Esophagus squamous epithelium (tissue), 5 donors: Measurements from ENCODE around the gene MAP6. TPM values are rescaled to one million over a fixed set of nuclear protein-coding genes. Genes with fewer than 3 reads are reported as not detected.

Source experiments
- DNase-seq: peaks from one replicate; lab custom pipeline; 2025; lab: John Stamatoyannopoulos, UW
- H3K27ac ChIP-seq, 4 donors: fragments of 200-600 bp; sonication (generic); one replicate each; pipeline ENCODE4 v1.5.1; 2016 to 2019; ENCODE audit warnings: mild to moderate bottlenecking in 1 of 4
- H3K27me3 ChIP-seq, 4 donors: fragments of 200-600 bp; sonication (generic); 1 replicate in 3 of 4; 2 replicates in 1 of 4; pipeline versions ENCODE4 v1.5.1 to v1.6.0; 2017 to 2021; ENCODE audit warnings: antibody characterized with exemption in 1 of 4
- H3K36me3 ChIP-seq, 3 donors: fragments of 200-600 bp; sonication (generic); one replicate each; pipeline ENCODE4 v1.5.1; 2016 to 2019
- H3K4me1 ChIP-seq, 3 donors: fragments of 200-600 bp; sonication (generic); one replicate each; pipeline ENCODE4 v1.5.1; 2017 to 2019
- H3K4me3 ChIP-seq, 4 donors: fragments of 200-600 bp; sonication (generic); 1 replicate in 3 of 4; 2 replicates in 1 of 4; pipeline ENCODE4 v1.5.1; 2016 to 2019; ENCODE audit warnings: mild to moderate bottlenecking in 2 of 4, moderate library complexity in 1 of 4
- H3K9me3 ChIP-seq, 3 donors: fragments of 200-600 bp; sonication (generic); one replicate each; pipeline ENCODE4 v1.5.1; 2016 to 2019
- POLR2A ChIP-seq, 4 donors: fragments of 450-650 bp; IDR thresholded peaks; one replicate each; pipeline ENCODE4 v1.6.1; 2017; ENCODE audit warnings: antibody characterized with exemption in 4 of 4, mild to moderate bottlenecking in 4 of 4, moderate library complexity in 3 of 4
- WGBS, 2 donors: methylation state at CpG; one replicate each; pipeline ENCODE4 v1.1.5; 2018; 5-methylcytosine and 5-hydroxymethylcytosine counted together
- intact Hi-C: fragments of 100-400 bp; cut with DNase I; formaldehyde crosslinking; loops from one replicate; pipeline ENCODE4 v1.15.0; 2022
- total RNA-seq, 4 donors: library from RNA; depleted of rRNA; stranded (reverse); fragments of >200 nt; gene quantifications; one replicate each; pipeline ENCODE4 v1.1.0, GENCODE V29; 2016
- TF ChIP-seq, protein P1 (sequence below), 6 experiments: fragments of 450-650 bp in 4 of 6; fragments of 200-600 bp in 2 of 6; sonication (generic) in 2 of 6; IDR thresholded peaks; one replicate each; pipeline ENCODE4 v1.5.1; 2016 to 2019; ENCODE audit warnings: antibody characterized with exemption in 6 of 6, mild to moderate bottlenecking in 4 of 6, moderate library complexity in 4 of 6
- donor health status: DM: yes; HTN: yes; CAD: no.

MAP6 gene
- total RNA-seq, 4 donors from 2014 or later: 0.18 to 3.6 (median 0.34) TPM

DNA sequence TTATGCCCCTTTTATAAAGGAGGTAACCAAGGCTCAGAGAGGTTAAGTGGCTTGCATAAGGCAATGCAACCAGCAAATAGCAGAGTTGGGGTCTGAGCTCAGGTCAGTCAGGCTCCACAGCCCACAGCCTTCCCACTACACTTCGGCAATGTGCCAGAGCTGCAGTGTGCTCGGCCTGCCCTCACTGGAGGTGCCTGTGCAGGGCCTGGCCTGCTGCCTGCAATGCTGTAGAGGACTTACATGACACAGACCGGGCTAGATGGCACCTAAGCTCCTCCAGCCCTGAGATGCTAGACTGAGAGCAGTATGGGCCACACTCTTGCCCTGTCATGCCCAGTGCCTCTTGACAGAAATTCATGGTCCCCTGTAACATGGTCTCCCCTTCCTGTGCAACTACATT is 57.0 kb downstream of the MAP6 start:
- intact Hi-C loops: no loop called here
- Histone ChIP-seq H3K4me1 (no peaks in the 10 kb centered on the region), H3K27ac (no peak overlapping the region), H3K4me3 (no peak overlapping the region), H3K27me3 (peaks cover 0 to 27% (median 0%) of the 10 kb centered on the region in 4 donors), H3K36me3 (no peaks in the 10 kb centered on the region), H3K9me3 (no peaks in the 10 kb centered on the region)
- no peak for TF ChIP-seq POLR2A (IDR thresholded peaks at IDR 0.05)
- TF ChIP-seq, protein P1, sequence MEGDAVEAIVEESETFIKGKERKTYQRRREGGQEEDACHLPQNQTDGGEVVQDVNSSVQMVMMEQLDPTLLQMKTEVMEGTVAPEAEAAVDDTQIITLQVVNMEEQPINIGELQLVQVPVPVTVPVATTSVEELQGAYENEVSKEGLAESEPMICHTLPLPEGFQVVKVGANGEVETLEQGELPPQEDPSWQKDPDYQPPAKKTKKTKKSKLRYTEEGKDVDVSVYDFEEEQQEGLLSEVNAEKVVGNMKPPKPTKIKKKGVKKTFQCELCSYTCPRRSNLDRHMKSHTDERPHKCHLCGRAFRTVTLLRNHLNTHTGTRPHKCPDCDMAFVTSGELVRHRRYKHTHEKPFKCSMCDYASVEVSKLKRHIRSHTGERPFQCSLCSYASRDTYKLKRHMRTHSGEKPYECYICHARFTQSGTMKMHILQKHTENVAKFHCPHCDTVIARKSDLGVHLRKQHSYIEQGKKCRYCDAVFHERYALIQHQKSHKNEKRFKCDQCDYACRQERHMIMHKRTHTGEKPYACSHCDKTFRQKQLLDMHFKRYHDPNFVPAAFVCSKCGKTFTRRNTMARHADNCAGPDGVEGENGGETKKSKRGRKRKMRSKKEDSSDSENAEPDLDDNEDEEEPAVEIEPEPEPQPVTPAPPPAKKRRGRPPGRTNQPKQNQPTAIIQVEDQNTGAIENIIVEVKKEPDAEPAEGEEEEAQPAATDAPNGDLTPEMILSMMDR (IDR thresholded peaks at IDR 0.05): no peak
- 64 to 75% methylated on average over 1 to 2 of the region's 3 CpGs for WGBS, 2 donors
- no peak for DNase-seq

DNA sequence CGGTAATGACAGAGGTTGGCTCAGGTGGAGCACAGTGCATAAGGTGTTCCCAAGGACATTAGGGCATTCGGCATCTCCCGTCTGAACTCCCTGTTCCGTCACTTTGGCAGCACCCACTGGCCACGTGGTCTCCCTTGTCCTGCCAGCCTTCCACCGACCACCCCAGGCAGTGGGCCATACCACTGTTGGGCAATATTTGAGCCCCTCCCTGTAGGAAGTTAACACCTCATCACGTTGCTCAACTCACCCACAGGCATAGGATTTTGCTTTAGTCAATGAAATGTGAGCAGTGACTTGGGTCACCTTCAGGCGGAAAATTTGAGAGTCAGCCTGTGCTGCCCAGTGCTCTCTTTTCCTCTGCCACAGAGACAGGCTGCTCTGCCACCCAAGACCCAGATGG is 62.7 kb downstream of the MAP6 start:
- DNase-seq: no peak
- intact Hi-C loops: no loop called here
- Histone ChIP-seq H3K36me3 (no peaks in the 10 kb centered on the region), H3K4me3 (no peak overlapping the region), H3K27ac (no peak overlapping the region), H3K4me1 (peaks cover 0 to 14% (median 7%) of the 10 kb centered on the region in 3 donors), H3K9me3 (no peaks in the 10 kb centered on the region), H3K27me3 (peaks cover 0 to 42% (median 0%) of the 10 kb centered on the region in 4 donors)
- 72 to 80% methylated on average over 7 to 8 of the region's 8 CpGs for WGBS, 2 donors
- TF ChIP-seq, protein P1 (IDR thresholded peaks at IDR 0.05): no peak
- no peak for TF ChIP-seq POLR2A (IDR thresholded peaks at IDR 0.05)

DNA sequence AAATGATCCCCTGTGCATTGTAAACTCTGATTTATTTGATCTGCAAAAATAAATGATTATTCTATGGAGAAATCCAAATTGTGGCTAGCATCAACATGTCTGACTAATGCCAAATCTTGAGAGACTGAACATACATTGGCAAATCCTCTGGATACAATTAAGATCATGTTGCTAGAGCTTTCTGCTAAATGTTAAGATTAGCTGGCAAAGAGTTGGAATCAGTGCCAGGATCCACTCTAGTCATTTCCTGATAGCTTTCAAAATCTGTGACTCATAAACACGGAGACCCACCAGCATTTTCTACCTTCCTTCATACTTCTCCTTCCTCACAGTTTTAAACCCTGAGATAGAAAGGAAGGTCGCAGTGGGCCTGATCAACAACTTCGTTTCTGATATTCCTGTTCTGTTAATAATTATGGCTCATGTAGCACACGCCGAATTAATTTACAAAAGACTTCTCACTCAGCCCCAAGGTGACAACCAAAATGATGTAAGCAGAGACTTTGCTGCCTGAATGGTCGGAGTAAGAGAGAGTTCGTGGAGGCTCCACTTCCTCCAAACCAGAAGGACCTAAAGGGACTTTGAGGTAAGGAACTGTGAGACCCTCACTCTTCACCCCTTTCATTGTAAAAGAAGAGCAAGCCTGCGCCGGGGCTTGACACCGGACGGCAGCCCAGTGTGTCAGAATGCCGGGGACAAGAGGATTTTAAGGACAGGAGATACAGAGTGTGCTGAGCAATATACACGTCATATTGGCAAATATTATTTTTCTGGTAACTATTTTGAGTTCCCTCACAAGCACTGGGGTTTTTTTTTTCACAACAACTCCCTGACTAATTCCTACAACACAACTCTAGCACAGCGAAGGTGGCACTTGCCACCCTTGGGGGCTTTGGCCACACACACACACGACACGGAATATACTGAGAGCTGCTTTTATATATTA is 64.8 kb downstream of the MAP6 start:
- H3K36me3 ChIP-seq: no peaks in the 10 kb centered on the region
- DNase-seq: no peak
- H3K9me3 ChIP-seq: no peaks in the 10 kb centered on the region
- peaks cover 0 to 14% (median 7%) of the 10 kb centered on the region in 3 donors for H3K4me1 ChIP-seq
- whole genome bisulfite sequencing, 2 donors: 60 to 72% methylated on average over 16 of the region's 16 CpGs
- TF ChIP-seq, protein P1 (IDR thresholded peaks at IDR 0.05): no peak
- TF ChIP-seq POLR2A (IDR thresholded peaks at IDR 0.05): no peak
- H3K4me3 ChIP-seq: no peak overlapping the region
- peaks cover 0 to 40% (median 0%) of the 10 kb centered on the region in 4 donors for H3K27me3 ChIP-seq
- H3K27ac ChIP-seq: no peak overlapping the region
- intact Hi-C loops: no loop called here

DNA sequence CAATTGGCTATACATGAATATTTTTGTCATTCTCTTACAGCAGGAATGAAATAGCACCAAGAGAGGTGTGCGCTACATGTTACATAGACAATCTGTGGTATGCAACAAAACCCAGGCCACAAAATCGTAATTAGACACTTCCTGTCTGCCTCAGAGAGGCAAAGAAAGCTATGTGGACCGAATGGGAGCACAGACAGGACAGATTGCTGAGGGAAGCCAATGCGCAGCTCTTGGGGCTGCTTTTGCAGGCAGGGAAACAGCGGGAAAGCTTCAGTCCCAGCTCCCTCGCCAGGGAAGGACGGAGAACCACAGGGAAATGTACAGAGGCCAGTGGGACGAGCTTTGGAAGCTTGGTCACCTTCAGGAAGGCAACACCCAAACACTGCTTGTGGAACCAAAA is 65.9 kb downstream of the MAP6 start:
- Histone ChIP-seq H3K27ac (no peak overlapping the region), H3K36me3 (no peaks in the 10 kb centered on the region), H3K4me3 (no peak overlapping the region), H3K9me3 (no peaks in the 10 kb centered on the region), H3K4me1 (peaks cover 0 to 14% (median 7%) of the 10 kb centered on the region in 3 donors), H3K27me3 (peaks cover 0 to 40% (median 0%) of the 10 kb centered on the region in 4 donors)
- no peak for TF ChIP-seq POLR2A (IDR thresholded peaks at IDR 0.05)
- TF ChIP-seq, protein P1 (IDR thresholded peaks at IDR 0.05): no peak
- intact Hi-C loops: no loop called here
- WGBS, 2 donors: 72 to 74% methylated on average over 8 of the region's 8 CpGs
- DNase-seq: no peak

DNA sequence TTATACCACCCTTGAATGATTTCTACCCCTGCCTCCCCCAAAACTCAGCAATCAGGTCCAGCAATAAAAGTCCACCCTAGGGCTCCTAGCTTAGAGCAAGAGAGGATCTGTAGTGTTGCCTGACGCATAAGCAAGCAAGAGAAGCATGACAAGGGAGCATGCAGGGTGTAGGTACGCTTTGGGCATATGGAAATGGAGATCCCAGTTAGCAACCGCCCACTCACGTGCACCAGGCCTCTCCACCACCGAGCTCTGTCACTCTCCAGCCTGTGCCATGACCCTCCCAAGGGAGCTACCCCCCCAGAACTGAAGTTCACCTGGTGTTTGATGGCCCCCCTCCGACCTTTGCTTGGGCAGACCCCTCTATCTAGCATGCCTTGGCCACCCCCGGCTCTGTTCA is 67.3 kb downstream of the MAP6 start:
- WGBS, 2 donors: 91 to 95% methylated on average over 7 of the region's 7 CpGs
- TF ChIP-seq POLR2A (IDR thresholded peaks at IDR 0.05): no peak
- TF ChIP-seq, protein P1 (IDR thresholded peaks at IDR 0.05): no peak
- Histone ChIP-seq H3K27me3 (peaks cover 0 to 32% (median 0%) of the 10 kb centered on the region in 4 donors), H3K4me3 (no peak overlapping the region), H3K9me3 (no peaks in the 10 kb centered on the region), H3K27ac (no peak overlapping the region), H3K4me1 (peaks cover 0 to 14% (median 7%) of the 10 kb centered on the region in 3 donors), H3K36me3 (no peaks in the 10 kb centered on the region)
- intact Hi-C loops: no loop called here
- no peak for DNase-seq
